IPS DF 6.9 (cell line): ENCODE data around the gene CTNNA2.
"Not testable (repeated sequence)": the region's sequence is repeated elsewhere in the genome, so short reads cannot be mapped to it uniquely, and the experiment has no call there.

Experiments
- DNase-seq: peaks from one replicate; pipeline ENCODE4 v3.0.0-alpha.2; 2013; ENCODE audit warnings: low read depth, low spot score
- H3K27ac ChIP-seq: one replicate; pipeline ENCODE4 v1.5.1; 2013; ENCODE audit warnings: low read length, control low read depth
- H3K27me3 ChIP-seq: 2 replicates; pipeline ENCODE4 v1.6.1; 2013; ENCODE audit warnings: mild to moderate bottlenecking, low read length; ENCODE audit not compliant: control insufficient read depth, insufficient read depth
- H3K36me3 ChIP-seq: 2 replicates; pipeline ENCODE4 v1.6.1; 2013; ENCODE audit warnings: low read length; ENCODE audit not compliant: control insufficient read depth, insufficient read depth
- H3K4me1 ChIP-seq: 2 replicates; pipeline ENCODE4 v1.6.1; 2013; ENCODE audit warnings: low read length; ENCODE audit not compliant: control insufficient read depth, insufficient read depth
- H3K4me3 ChIP-seq: 2 replicates; pipeline ENCODE4 v1.5.1; 2013; ENCODE audit warnings: mild to moderate bottlenecking, low read length
- H3K9me3 ChIP-seq: 2 replicates; pipeline ENCODE4 v1.6.1; 2013; ENCODE audit warnings: low read length, inconsistent platforms; ENCODE audit not compliant: control insufficient read depth, insufficient read depth
- WGBS: extraction: QIAGEN DNeasy Blood & Tissue Kit; methylation state at CpG from one replicate; pipeline ENCODE4 v1.1.7; 2013; ENCODE audit warnings: mixed read lengths, missing lambda C conversion rate; ENCODE audit not compliant: insufficient read length, insufficient coverage; 5-methylcytosine and 5-hydroxymethylcytosine counted together

CTNNA2 gene

GRCh38 chr2:80030135-80030534, 517.3 kb downstream of the CTNNA2 start:
- no peak overlapping the region for H3K27ac ChIP-seq
- no CpG with 5 or more reads among the region's 2 CpGs for WGBS

DNA sequence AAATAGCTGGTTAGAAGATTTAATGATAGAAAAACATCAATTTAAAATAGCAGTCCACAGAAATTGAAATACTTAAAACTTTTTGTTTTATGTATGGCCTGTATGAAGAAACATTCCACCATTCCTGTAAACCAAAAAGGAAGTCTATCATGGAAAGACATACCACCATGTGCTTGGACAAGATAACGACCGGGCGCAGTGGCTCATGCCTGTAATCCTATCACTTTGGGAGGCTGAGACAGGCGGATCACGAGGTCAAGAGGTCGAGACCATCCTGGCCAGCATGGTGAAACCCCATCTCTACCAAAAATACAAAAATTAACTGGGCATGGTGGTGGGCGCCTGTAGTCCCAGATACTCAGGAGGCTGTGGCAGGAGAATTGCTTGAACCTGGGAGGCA, 519.8 kb downstream of the CTNNA2 start:
- H3K4me3 ChIP-seq, H3K9me3 ChIP-seq, H3K4me1 ChIP-seq, H3K36me3 ChIP-seq, H3K27me3 ChIP-seq, DNase-seq, H3K27ac ChIP-seq: not testable (repeated sequence)
- WGBS: no CpG with 5 or more reads among the region's 7 CpGs

More at GRCh38 chr2:80030135-80030534, 517.3 kb downstream of the CTNNA2 start:
- Histone ChIP-seq H3K4me1 (no peaks in the 10 kb centered on the region), H3K9me3 (no peaks in the 10 kb centered on the region), H3K36me3 (no peaks in the 10 kb centered on the region), H3K4me3 (no peak overlapping the region), H3K27me3 (no peaks in the 10 kb centered on the region)
- no peak for DNase-seq

DNA sequence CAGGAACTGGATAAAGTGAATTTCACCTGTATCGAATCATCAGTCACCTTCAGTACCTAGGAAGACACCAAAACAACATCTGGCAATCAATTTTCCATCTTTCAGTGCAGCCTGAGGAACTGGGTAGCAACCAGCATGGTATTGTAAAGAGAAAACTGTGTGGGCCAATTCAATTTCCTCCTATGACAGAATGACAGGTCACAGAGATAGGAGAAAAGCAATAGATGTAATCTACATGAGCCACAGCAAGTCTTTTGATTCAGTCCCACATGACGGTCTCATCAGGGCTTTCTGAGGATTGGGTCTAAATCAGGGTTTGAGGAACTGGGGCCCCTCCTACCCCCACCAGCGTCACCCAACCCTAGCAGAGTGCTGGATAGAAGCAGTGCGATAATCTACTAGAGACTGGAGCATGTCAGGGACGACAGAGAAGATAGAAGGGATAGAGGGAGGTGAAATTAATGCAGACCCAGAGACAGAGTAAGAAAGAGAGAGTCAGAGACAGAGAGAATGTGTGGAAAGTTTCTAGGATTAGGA, 523.0 kb downstream of the CTNNA2 start:
- no CpG with 5 or more reads among the region's 5 CpGs for WGBS
- Histone ChIP-seq H3K4me1 (no peaks in the 10 kb centered on the region), H3K9me3 (no peaks in the 10 kb centered on the region), H3K4me3 (no peak overlapping the region), H3K36me3 (no peaks in the 10 kb centered on the region), H3K27me3 (no peaks in the 10 kb centered on the region), H3K27ac (no peak overlapping the region)
- no peak for DNase-seq

- Histone ChIP-seq H3K4me1 (no peaks in the 10 kb centered on the region), H3K4me3 (no peak overlapping the region), H3K27me3 (no peaks in the 10 kb centered on the region), H3K9me3 (no peaks in the 10 kb centered on the region), H3K36me3 (no peaks in the 10 kb centered on the region), H3K27ac (no peak overlapping the region)
- WGBS: no CpG with 5 or more reads among the region's 4 CpGs
- no peak for DNase-seq
Measured at GRCh38 chr2:80037310-80037709, 524.5 kb downstream of the CTNNA2 start.

- no CpG with 5 or more reads among the region's 2 CpGs for WGBS
- no peak overlapping the region for H3K4me3 ChIP-seq
- no peak overlapping the region for H3K27ac ChIP-seq
- no peak for DNase-seq
- no peaks in the 10 kb centered on the region for H3K27me3 ChIP-seq
- no peaks in the 10 kb centered on the region for H3K36me3 ChIP-seq
- H3K9me3 ChIP-seq: no peaks in the 10 kb centered on the region
- H3K4me1 ChIP-seq: no peaks in the 10 kb centered on the region
Measured at GRCh38 chr2:80040226-80040625, 527.4 kb downstream of the CTNNA2 start.

GRCh38 chr2:80042635-80043034, 529.8 kb downstream of the CTNNA2 start:
- Histone ChIP-seq H3K27ac (no peak overlapping the region), H3K4me3 (no peak overlapping the region), H3K27me3 (no peaks in the 10 kb centered on the region), H3K36me3 (no peaks in the 10 kb centered on the region), H3K4me1 (no peaks in the 10 kb centered on the region), H3K9me3 (no peaks in the 10 kb centered on the region)
- no CpG with 5 or more reads among the region's 2 CpGs for WGBS
- DNase-seq: no peak

GRCh38 chr2:80048296-80048695, 535.4 kb downstream of the CTNNA2 start:
- DNase-seq: no peak
- no CpG with 5 or more reads among the region's 2 CpGs for WGBS
- Histone ChIP-seq H3K27me3 (no peaks in the 10 kb centered on the region), H3K9me3 (no peaks in the 10 kb centered on the region), H3K4me1 (peaks cover 2% of the 10 kb centered on the region; the same call in 1 of the 2 replicates), H3K36me3 (no peaks in the 10 kb centered on the region), H3K4me3 (no peak overlapping the region), H3K27ac (no peak overlapping the region)

DNA sequence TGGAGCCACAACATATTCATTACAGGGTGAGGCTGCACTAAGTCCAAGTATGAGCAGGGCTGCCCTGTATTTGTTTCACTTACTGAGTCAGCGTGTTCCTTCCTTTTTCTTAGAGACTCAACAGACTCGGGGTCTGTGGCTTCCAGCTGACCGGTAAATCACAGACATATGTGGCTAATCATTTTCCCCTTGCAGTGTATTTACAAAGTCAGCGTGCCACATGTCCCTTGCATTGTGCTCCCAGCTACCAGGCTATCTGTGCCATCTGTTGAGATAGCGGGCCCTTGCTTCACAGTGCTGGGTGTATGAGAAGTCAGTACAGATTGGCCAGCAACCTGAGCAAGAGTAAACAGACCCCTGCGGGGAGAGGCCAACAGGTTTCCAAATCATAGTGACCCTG, 537.4 kb downstream of the CTNNA2 start:
- no peak overlapping the region for H3K27ac ChIP-seq
- H3K36me3 ChIP-seq: no peaks in the 10 kb centered on the region
- H3K27me3 ChIP-seq: no peaks in the 10 kb centered on the region
- no peak for DNase-seq
- no peak overlapping the region for H3K4me3 ChIP-seq
- H3K4me1 ChIP-seq: peaks cover 4% of the 10 kb centered on the region; the same call in 1 of the 2 replicates
- no peaks in the 10 kb centered on the region for H3K9me3 ChIP-seq
- no CpG with 5 or more reads among the region's 6 CpGs for WGBS

DNA sequence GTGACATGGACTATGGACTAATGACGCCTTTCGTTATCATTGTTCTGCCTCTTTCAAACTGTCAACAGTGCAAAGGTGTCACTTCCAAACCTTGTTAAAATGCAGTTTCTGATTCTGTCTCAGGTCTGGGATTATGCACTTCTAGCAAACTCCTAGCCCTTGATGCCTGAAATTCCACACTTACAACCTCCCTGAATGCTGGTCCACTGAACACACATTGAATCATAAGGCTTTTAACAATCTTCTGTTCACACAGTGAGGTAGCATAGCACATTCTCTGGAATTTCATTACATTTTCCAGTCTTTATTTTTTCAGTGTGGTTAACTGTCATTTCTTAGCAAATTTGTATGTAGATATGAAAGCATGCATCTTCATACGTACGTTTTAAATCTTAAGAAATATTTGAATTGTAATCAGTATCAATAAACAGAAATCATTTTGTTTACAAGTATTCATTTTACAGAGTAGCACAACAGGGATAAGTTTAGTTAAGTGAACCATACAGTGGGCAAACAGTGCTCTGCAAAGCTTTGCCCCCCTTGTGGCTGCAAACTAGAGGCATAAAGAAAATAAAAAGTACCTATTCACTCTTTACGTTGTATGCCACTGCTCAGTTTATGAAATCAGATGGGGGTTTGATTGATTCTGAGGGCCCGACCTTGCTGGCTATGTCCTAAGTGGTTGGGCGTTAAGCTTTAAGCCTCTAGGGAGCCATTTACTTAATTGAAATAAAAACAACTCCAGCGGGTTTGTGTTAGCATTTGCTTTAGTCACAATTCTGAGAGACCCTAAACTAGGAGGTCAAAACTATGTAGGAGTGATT, 540.9 kb downstream of the CTNNA2 start:
- WGBS: no CpG with 5 or more reads among the region's 8 CpGs
- Histone ChIP-seq H3K36me3 (no peaks in the 10 kb centered on the region), H3K4me3 (no peak overlapping the region), H3K4me1 (peaks cover 4% of the 10 kb centered on the region), H3K9me3 (no peaks in the 10 kb centered on the region), H3K27ac (no peak overlapping the region), H3K27me3 (no peaks in the 10 kb centered on the region)
- no peak for DNase-seq

DNA sequence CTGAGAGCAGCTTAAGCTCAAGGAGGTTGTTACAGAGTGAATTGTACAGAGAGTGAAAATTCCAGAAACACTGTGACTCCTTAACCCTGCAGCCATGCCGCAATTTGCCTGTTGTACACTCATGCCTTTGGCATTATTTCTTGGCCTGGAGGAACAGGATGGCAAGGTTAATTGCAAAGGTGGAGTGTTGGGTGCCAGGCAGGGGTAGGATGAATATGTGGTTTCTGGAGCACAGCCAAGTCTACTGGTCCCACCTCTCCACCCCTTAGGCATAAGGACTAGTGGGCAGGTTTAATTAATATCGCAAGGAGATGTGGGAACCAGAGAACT, 541.5 kb downstream of the CTNNA2 start:
- Histone ChIP-seq H3K4me1 (peaks cover 6% of the 10 kb centered on the region), H3K27ac (no peak overlapping the region), H3K36me3 (no peaks in the 10 kb centered on the region), H3K4me3 (no peak overlapping the region), H3K9me3 (no peaks in the 10 kb centered on the region), H3K27me3 (no peaks in the 10 kb centered on the region)
- no peak for DNase-seq
- WGBS: no CpG with 5 or more reads among the region's 2 CpGs

DNA sequence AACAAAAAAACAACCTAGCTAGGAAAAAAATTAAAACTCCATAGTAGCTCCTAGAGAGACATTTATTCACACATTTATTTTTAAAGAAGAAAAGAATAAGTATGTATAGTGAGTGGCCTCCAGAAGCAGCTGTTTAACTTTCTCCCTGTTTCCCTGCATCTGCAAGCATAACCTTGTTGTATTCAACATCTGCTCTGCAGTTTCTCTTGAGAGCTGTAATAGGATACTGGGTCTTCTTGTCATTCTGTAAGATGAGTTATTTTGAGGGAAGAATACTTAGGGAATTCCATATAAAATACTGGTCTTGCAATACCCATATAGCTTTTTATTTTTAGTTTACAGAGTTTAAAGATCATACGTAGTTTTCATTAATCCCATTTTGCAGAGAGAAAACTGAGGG, 545.1 kb downstream of the CTNNA2 start:
- DNase-seq: no peak
- Histone ChIP-seq H3K4me3 (no peak overlapping the region), H3K4me1 (peaks cover 6% of the 10 kb centered on the region), H3K27ac (no peak overlapping the region), H3K27me3 (no peaks in the 10 kb centered on the region), H3K36me3 (no peaks in the 10 kb centered on the region), H3K9me3 (no peaks in the 10 kb centered on the region)
- no CpG with 5 or more reads among the region's 1 CpG for WGBS
